Kidney (tissue), 14 donors: ENCODE measurements around the gene RASA3. TPM values are rescaled to one million over a fixed set of nuclear protein-coding genes. Genes with fewer than 3 reads are reported as not detected.

Experiments used
- DNase-seq, 5 donors: peaks; one replicate each; pipeline ENCODE4 v3.0.0-alpha.2; 2013 to 2020
- FAIRE-seq: peaks from 2 replicates; lab custom pipeline; 2012; peaks lifted over from hg19 to GRCh38; lab: Jason Lieb, UNC
- H3K27ac ChIP-seq, 2 donors: one replicate each; pipeline ENCODE4 v1.7.0; 2013; ENCODE audit warnings: low read depth in 2 of 2, low read length in 2 of 2, inconsistent platforms in 1 of 2
- H3K27me3 ChIP-seq: one replicate; pipeline ENCODE4 v1.7.1; 2013; ENCODE audit warnings: low read length, inconsistent platforms; ENCODE audit not compliant: control insufficient read depth, insufficient read depth
- H3K36me3 ChIP-seq, 3 donors: one replicate each; pipeline versions ENCODE4 v1.7.0 to v1.7.1; 2013; ENCODE audit warnings: low read length in 3 of 3, control low read depth in 1 of 3, inconsistent platforms in 1 of 3; ENCODE audit not compliant: insufficient read depth in 3 of 3, control insufficient read depth in 2 of 3
- H3K4me1 ChIP-seq, 3 donors: one replicate each; pipeline versions ENCODE4 v1.7.0 to v1.7.1; 2013; ENCODE audit warnings: low read length in 3 of 3, inconsistent platforms in 1 of 3, low read depth in 1 of 3; ENCODE audit not compliant: control insufficient read depth in 2 of 3, insufficient read depth in 2 of 3
- H3K4me3 ChIP-seq, 3 donors: one replicate each; pipeline versions ENCODE4 v1.7.0 to v1.8.1; 2013; ENCODE audit warnings: low read length in 3 of 3, control low read depth in 1 of 3, inconsistent platforms in 1 of 3
- H3K9ac ChIP-seq, 3 donors: one replicate each; pipeline versions ENCODE4 v1.7.0 to v1.7.1; 2013; ENCODE audit warnings: low read length in 3 of 3, control low read depth in 1 of 3, inconsistent platforms in 1 of 3
- H3K9me3 ChIP-seq, 3 donors: one replicate each; pipeline versions ENCODE4 v1.7.0 to v1.7.1; 2013; ENCODE audit warnings: low read length in 3 of 3, control low read depth in 1 of 3, inconsistent platforms in 1 of 3; ENCODE audit not compliant: control insufficient read depth in 2 of 3, insufficient read depth in 1 of 3
- CTCF ChIP-seq: IDR thresholded peaks from 3 replicates; pipeline ENCODE4 v1.5.1; 2012; ENCODE audit warnings: mild to moderate bottlenecking, moderate library complexity, borderline replicate concordance; ENCODE audit not compliant: insufficient read depth; ENCODE audit errors: extremely low read depth
- intact Hi-C: fragments of 100-400 bp; cut with DNase I; formaldehyde crosslinking; loops from one replicate; pipeline ENCODE4 v1.11.1; 2022
- polyA plus RNA-seq: library from polyadenylated mRNA; stranded (reverse); fragments of 350-450 nt; fragmentation: Illumina TruSeq; extraction: RNeasy Lipid Tissue Mini Kit (QIAGEN cat#74804); gene quantifications from one replicate; pipeline ENCODE4 v1.2.3, GENCODE V29; 2014; ENCODE audit warnings: low read depth, low replicate concordance; ENCODE audit not compliant: insufficient read depth
- total RNA-seq: library from RNA; stranded (reverse); fragmentation: NEBNext Ultra II Directional; extraction: Animal tissue kit (Norgen Biotek cat#: 25700); gene quantifications from one replicate; pipeline ENCODE4 v1.2.1, GENCODE V29; 2021
- donor health status: control.
- donor health status: control.
- donor health status: control.
- donor health status: control.
- donor health status: control.
- donor health status: DM: yes; HTN: yes; CAD: no.
- donor health status: Normal renal cell carcinoma (clear cell type).

RASA3 gene
- total and polyA plus RNA-seq, 2 donors from 2014 or later: 4.2 to 28.8 TPM

GRCh38 chr13:113964251-113964995 lies 168.0 kb downstream of the RASA3 start:
- DNase-seq (peak in 1 of 5 donors; percentile 46), FAIRE-seq (no peak)
- Histone ChIP-seq H3K27ac (no peak overlapping the region), H3K9me3 (peaks cover 0 to 6% (median 0%) of the 10 kb centered on the region in 3 donors), H3K4me1 (no peaks in the 10 kb centered on the region), H3K9ac (no peak overlapping the region), H3K4me3 (no peak overlapping the region), H3K27me3 (no peaks in the 10 kb centered on the region), H3K36me3 (peaks cover 0 to 2% (median 0%) of the 10 kb centered on the region in 3 donors)
- intact Hi-C loops: no loop called here
- TF ChIP-seq CTCF: no peak

- H3K27me3 ChIP-seq: no peaks in the 10 kb centered on the region
- peaks cover 0 to 2% (median 0%) of the 10 kb centered on the region in 3 donors for H3K36me3 ChIP-seq
- no peak overlapping the region for H3K9ac ChIP-seq
- FAIRE-seq: no peak
- H3K4me3 ChIP-seq: no peak overlapping the region
- H3K27ac ChIP-seq: no peak overlapping the region
- H3K9me3 ChIP-seq: peaks cover 0 to 11% (median 0%) of the 10 kb centered on the region in 3 donors
- intact Hi-C loops: no loop called here
- H3K4me1 ChIP-seq: no peaks in the 10 kb centered on the region
- no peak for TF ChIP-seq CTCF
- DNase-seq: peak in 1 of 5 donors; percentile 54
Measured at GRCh38 chr13:113963376-113963775, 169.0 kb downstream of the RASA3 start.

- Histone ChIP-seq H3K4me3 (no peak overlapping the region), H3K27me3 (no peaks in the 10 kb centered on the region), H3K9ac (no peak overlapping the region), H3K4me1 (no peaks in the 10 kb centered on the region), H3K36me3 (peaks cover 0 to 2% (median 0%) of the 10 kb centered on the region in 3 donors), H3K9me3 (peaks cover 0 to 11% (median 0%) of the 10 kb centered on the region in 3 donors), H3K27ac (no peak overlapping the region)
- FAIRE-seq: no peak
- TF ChIP-seq CTCF: no peak
- DNase-seq: peak in 1 of 5 donors; percentile 44
- intact Hi-C loops: no loop called here
Measured at GRCh38 chr13:113962975-113963374, 169.4 kb downstream of the RASA3 start.
